GM18502 (cell line): Measurements from ENCODE around the gene NFIX.
"Not testable (repeated sequence)": the region's sequence is repeated elsewhere in the genome, so short reads cannot be mapped to it uniquely, and the experiment has no call there.

ENCODE experiments used
- ATAC-seq: cut with Tn5 transposase; IDR thresholded peaks from one replicate; pipeline ENCODE4 v1.9.1; 2021; ENCODE audit warnings: mild to moderate bottlenecking; ENCODE audit not compliant: unreplicated experiment, poor library complexity

Gene NFIX

DNA sequence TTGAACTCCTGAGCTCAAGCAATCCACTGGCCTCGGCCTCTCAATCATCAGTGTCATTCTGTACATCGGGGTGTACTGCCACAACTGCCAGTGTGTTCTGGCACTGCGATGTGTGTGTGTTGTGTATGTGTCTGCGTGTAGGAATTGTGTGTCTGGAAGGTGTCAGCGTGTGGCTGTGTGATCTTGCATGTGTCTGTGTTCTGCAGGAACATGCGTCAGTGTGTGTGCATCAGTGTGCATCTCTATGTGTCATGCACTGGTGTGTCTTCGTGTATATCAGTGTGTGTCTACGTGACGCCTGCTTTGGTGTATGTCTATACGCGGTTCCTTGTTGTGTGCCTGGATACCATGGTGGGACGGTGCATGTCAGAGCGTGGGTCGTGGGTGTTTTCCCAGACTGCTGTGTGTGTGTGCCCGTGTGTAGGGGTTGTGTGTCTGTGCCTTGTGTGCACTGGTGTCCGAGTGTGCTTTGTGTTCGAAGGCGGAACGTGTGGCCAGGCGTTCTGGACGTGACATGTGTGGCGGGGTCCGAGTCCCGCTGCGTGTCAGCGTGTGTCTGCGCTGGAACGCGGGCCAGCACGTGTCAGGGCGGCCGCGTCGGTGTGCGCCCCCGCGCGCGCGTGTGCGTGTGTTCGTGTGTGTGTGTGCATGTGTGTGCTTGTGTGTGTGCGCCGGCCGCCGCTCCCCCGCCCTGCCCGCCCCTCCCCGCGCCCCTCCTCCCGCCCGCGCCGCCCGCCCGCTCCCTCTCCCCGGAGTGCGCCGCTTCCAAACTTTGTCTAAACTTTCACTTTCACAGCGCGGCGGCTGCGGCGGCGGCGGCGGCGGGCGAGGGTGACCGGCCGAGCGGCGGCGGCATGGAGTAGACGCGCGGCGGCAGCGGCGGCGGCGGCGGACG is at the start of gene NFIX:
TSS of gene NFIX (plus strand) at position 775 of the 895 bp plus-strand sequence. CDS start 363 bp downstream, outside the sequence.
- ATAC-seq = no peak

DNA sequence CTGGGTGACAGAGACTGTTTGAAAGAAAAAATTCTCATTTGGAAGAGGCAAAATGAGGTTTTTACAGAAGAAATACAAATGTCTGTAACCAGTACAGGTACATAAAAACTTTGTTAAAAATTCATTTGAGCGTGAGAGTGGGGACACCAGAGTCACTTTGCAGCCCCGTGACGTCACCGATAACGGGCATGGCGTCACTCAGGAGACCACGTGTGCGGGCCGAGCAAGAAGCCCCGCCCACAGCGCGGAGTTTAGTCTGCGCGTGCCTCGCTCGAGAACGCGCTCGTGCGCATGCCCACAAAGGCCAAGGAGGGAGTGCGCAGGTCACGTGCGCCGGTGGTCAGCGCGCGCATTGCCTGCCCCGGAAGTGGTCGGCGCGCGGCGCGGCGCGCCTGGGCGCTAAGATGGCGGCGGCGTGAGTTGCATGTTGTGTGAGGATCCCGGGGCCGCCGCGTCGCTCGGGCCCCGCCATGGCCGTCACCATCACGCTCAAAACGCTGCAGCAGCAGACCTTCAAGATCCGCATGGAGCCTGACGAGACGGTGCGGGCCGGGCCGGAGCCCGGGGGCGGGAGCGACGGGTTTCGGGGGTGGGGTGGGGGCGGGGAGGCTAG is 49.7 kb upstream of the NFIX start, which contains the start of gene RAD23A:
TSS of gene RAD23A (plus strand) at position 384 of the 613 bp plus-strand sequence. CDS start at position 471, 87 bp downstream.
- peak; percentile 77 for ATAC-seq

DNA sequence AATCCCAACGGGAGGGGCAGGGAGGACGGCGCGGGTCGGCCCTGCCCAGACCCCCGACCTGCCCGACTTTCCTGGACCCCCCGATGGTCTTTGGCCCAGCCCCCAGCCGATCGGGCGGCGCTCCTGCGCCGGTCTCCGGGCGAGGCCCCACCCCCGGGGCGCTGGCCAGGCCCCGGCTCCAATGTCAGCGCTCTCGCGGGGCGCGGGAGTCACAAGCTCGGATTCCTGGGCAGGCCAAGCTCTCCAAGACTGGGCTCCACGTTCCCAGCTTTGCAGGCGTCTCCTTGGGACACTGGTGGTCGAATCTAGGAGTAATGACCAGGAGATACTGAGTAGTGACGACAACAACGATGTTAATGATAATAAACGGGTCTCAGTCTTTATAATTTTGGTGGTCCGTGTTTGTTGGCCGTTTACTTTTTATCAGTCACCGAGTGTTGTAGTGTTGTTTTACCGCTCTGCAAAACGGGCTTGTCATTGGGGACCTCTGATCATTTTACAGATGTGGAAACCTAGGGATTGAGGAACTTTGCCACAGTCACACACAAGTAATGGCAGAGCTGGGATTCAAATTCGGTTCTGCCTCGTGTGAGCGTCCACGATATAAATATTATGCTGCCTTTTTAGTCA is 49.1 kb upstream of the NFIX start:
- peak; percentile 30 for ATAC-seq

DNA sequence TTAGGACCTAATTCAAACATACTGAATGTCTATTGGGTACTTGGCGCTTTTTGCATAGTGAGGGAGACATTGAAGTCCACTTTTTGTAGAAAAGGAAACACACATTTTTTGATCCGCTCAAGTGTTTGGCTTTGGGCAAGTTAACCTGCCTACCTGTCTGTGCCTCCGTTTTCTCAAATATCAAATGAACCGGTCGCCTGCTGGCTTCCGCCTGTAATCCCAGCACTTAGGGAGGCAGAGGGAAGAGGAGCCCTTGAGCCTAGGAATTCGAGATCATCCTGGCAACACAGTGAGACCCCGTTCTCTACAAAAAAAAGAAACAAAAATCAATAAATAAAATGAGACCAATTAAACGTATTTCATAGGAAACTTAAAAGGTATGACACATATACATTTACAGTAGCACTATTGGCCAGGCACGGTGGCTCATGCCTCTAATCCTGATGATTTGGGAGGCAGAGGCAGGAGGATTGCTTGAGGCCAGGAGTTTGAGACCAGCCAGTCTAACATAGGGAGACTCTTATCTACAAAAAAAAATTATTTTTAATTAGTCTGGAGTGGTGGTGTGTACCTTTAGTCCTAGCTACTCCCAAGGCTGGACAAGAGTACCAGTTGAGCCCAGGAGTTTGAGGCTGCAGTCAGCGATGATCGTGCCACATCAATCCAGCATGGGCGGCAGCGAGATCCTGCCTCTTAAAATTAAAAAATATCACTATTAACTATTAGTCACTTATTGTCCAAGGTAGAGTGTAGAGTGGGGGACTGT is 48.4 kb upstream of the NFIX start:
- no peak for ATAC-seq

DNA sequence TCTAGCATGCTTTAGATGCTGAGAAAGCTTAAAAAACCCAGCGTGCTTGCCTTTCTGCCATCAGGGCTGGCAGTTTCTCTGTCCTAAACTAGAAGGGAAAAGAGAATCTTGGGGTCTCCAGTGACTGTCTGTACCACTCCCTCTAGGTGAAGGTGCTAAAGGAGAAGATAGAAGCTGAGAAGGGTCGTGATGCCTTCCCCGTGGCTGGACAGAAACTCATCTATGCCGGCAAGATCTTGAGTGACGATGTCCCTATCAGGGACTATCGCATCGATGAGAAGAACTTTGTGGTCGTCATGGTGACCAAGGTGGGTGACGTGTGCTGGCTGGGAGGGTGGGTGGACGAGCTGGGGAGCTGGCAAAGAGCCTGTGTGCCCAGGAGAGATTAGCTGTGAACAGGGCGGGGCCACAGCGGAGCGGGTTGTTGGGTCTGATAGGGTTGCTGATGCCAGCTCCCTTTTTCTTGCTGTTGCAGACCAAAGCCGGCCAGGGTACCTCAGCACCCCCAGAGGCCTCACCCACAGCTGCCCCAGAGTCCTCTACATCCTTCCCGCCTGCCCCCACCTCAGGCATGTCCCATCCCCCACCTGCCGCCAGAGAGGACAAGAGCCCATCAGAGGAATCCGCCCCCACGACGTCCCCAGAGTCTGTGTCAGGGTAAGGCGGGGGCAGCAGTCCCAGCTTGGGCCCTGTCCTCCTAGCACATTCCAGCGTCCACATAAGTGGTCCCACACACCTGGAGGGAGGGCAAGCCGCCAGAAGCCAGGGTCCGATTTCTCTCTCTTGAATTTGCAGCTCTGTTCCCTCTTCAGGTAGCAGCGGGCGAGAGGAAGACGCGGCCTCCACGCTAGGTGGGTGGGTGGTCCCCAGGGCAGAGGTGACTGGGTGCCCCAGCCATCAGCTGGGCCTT is 47.3 kb upstream of the NFIX start:
- no peak for ATAC-seq

DNA sequence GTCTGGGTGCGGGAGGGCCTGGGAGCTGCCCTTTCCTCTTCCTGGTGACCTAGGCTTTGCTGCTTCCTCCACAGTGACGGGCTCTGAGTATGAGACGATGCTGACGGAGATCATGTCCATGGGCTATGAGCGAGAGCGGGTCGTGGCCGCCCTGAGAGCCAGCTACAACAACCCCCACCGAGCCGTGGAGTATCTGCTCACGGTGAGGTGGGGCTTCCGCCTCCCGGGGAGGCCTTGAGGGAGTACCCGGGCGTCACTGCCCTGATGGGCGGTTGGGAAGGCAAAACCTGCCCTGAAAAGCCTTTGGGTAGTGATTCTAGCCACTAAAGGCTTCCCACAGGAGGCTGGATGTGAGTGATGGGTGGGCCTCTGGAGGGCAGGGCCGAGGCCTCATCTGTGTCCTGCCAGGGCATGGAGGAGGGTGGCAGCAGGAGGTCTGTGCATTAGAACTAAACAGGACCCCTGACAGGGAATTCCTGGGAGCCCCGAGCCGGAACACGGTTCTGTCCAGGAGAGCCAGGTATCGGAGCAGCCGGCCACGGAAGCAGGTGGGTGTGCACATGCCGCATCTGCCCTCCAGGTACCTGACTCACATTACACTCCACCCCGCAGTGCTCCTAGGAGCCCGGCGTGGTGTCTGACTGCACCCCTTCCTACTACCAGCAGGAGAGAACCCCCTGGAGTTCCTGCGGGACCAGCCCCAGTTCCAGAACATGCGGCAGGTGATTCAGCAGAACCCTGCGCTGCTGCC is 46.5 kb upstream of the NFIX start:
- ATAC-seq = no peak

DNA sequence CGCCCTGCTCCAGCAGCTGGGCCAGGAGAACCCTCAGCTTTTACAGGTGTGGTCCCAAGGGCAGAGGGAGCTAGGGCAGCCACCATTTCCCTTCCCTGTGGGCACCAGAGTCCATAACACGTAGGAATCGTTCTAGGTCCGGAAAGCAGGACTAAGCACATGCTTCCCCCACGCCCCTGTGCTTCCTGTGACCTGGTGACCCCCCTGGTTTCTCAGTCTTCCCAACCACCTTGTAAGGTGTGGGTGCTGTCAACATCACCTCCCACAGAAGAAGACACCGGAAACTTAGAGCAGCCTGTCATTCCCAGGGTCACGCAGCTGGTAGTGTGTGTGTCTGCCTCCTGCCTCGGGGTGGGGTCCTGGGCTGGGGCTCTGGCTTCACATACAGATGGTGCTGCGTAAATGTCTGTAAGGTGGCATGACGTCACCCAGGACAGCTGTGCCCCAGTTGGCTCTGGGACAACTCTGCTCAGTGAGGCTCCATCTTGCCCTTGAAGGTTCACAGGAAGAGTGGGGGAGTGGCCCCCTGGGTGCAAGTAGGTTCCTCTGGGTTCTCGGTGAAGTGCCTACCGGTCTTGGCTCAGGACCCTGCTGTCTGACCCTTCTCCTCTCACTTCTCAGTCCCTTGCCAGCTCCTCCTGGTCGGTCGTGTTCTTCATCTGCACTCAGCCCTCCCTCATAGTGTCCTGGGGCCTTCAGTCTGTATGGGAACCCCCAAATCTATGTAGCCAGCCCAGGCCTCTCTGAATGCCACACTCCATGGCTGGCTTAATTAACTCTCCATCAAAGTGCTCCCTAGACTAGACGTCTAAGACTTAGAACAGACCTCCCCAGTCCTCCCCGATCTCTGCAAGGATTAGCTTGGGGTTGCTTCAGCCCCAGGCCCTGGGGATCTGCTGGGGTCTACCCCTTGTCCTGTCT is 45.7 kb upstream of the NFIX start:
- no peak for ATAC-seq

DNA sequence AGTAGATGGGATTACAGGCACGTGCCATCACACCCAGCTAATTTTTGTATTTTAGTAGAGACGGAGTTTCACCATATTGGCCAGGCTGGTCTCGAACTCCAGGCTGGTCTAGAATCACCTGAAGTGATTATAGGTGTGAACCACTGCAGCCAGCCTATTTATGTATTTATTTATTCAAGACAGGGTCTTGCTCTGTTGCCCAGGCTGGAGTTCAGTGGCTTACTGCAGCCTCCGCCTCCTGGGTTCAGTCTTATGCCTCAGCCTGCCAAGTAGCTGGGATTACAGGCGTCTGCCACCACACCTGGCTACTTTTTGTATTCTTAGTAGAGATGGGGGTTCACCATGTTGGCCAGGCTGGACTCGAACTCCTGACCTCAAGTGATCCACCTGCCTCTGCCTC is 43.2 kb upstream of the NFIX start:
- not testable (repeated sequence) for ATAC-seq

DNA sequence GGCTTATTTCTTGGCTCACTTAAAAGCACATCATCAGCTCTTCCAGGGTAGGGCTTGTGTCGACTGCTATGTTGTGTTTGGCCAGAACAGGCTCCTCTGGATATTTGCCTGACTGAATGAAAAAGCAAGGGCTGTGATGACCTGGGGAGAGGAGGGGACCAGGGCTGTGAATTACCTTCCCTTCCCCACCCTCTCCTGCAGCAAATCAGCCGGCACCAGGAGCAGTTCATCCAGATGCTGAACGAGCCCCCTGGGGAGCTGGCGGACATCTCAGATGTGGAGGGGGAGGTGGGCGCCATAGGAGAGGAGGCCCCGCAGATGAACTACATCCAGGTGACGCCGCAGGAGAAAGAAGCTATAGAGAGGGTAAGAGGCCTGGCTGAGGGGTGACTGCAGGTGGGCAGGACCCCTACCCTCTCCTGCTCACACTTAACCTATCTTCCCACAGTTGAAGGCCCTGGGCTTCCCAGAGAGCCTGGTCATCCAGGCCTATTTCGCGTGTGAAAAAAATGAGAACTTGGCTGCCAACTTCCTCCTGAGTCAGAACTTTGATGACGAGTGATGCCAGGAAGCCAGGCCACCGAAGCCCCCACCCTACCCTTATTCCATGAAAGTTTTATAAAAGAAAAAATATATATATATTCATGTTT is 42.7 kb upstream of the NFIX start:
- ATAC-seq = no peak

DNA sequence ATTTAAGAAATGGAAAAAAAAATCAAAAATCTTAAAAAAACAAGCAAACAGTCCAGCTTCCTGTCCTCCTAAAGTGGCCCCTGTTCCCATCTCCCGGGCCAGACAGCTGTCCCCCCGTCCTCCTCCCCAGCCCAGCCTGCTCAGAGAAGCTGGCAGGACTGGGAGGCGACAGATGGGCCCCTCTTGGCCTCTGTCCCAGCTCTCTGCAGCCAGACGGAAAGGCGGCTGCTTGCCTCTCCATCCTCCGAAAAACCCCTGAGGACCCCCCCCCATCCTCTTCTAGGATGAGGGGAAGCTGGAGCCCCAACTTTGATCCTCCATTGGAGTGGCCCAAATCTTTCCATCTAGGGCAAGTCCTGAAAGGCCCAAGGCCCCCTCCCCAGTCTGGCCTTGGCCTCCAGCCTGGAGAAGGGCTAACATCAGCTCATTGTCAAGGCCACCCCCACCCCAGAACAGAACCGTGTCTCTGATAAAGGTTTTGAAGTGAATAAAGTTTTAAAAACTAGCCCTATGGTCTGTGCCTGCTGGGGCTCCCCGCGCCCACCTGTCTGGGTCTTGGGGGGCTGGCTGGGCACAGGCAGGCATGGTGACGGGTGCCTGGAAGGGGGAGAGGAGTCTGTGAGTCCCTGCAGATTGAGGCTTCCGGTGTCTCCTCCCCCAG is 42.0 kb upstream of the NFIX start:
- ATAC-seq = no peak

DNA sequence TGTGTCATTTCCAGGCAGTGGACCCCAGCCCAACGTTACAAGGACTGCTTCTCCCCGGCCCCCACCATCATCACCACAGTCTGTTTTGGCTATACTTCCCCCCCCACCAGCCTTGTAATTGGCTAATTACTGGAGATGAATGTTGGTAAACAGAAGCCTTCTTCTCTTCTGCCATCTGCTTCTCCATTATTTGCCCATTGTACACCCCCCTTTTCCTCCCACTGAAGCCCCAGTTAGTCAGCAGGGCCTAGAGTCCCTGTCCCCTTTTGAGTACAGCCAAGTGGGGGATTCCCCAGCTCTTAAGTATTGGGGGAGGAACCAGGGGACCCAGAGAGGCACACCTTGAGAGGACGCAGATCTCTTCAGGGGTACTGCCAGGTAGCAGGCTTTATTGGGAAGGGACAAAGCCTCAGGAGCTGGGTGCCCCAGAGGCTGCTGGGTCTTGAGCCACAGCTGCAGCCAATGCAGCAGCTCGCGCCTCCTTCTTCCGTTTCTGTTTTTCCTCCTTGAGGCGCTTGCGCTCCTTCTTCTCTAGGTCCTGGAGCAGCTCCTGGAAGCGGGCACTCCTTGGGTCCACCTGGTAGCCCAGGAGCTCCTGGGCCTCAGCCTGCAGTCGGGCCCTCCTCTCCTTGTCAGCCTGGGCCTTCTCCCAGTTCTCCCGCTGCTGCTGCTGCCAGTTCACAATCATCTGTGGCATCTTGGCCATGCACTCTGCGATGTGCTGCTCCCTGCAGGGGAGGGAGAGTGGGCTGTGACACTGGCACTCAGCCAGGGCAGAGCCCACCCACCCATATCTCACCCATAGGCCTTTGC is 41.3 kb upstream of the NFIX start:
- ATAC-seq = no peak

DNA sequence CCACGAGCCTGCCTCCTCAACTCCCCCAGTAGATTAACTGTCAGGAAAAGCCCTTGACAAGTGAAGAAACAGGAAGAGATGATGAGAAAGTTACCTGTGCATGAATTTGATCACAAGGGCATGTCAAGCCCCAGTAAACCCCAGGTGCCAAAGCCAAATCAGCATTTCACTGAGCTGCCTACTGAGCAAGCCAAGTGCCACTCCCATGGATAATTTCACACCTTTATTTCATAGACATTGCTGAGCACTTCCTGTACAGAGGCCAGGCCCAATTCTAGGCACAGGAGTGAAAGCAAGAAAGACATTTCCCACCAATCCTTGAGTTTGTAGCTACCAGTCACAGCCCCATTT is 40.7 kb upstream of the NFIX start:
- ATAC-seq = no peak

DNA sequence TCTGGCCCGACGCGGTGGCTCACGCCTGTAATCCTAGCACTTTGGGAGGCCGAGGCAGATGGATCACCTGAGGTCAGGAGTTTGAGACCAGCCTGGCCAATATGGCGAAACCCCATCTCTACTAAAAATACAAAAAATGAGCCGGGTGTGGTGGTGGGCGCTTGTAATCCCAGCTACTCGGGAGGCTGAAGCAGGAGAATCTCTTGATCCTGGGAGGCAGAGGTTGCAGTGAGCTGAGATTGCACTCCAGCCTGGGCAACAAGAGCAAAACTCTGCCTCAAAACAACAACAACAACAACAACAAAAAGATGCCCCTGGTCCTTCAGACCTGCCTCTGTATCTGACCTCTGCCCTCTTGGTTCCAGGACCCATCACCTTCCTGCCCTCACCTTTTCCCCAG is 39.7 kb upstream of the NFIX start:
- not testable (repeated sequence) for ATAC-seq

DNA sequence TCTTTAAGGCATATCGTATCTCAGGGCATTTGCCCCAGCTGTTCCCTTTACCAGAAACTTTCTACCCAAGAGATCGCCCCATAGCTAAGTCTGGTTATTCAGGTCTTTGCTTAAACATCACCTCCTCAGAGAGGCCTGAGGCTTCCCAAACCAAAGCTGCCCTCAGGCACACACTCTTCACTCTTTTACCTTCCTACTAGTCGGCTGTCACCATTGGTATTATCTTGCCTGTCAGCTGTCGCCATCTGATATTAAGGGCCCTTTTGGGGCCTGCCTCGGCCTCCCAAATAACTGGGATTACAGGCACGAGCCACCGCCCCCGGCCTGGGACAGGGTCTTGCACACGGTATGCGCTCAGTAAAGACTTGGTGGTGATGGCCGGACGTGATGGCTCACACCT is 39.3 kb upstream of the NFIX start:
- ATAC-seq = no peak

DNA sequence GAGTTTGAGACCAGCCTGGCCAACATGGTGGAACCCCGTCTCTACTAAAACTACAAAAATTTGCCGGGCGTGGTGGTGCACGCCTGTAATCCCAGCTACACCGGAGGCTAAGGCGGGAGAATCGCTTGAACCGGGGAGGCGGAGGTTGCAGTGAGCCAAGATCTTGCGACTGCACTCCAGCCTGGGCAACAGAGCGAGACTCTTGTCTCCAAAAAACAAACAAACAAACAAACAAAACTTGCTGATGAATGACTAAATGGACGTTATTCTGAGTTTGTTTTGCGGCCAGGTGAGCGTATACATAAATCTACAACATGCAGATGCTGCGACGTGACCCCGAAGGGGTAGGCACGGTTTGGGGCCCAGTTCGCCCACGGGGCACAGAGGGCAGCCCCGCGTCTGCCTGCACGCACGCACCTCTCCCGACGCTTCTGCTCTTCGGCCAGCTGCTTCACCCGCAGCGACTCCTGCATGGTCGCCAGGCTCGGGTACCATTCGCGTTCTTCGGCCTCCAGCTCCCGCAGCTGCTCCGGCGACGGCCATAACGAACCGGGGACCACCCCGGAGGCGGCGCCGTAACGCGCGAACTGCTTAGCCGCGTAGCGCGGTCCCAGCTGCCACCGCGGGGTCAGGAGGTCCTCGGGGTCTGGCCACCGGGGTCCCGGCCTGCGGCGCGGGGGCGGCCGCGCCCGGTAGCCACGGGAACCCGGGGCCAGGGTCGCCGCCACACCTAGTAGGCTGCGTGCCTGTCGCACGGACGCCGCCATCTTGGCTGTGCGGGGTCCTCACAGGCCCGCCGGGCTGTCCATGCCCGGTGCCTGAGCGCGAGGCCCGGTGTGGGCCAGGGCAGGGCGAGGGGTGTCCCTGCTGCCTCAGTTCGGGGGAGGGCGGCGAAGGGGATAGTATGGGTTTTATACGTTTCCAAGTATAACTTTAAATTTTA is 38.6 kb upstream of the NFIX start, which contains the start of gene GADD45GIP1:
TSS of gene GADD45GIP1 (minus strand) at position 778 of the 943 bp plus-strand sequence. CDS start at position 767, 11 bp downstream.
- peak; percentile 73 for ATAC-seq
